IPS DF 6.9 (cell line): ENCODE data around the gene DUOXA1.

Source experiments
- DNase-seq: peaks from one replicate; pipeline ENCODE4 v3.0.0-alpha.2; 2013; ENCODE audit warnings: low read depth, low spot score
- H3K27ac ChIP-seq: one replicate; pipeline ENCODE4 v1.5.1; 2013; ENCODE audit warnings: low read length, control low read depth
- H3K27me3 ChIP-seq: 2 replicates; pipeline ENCODE4 v1.6.1; 2013; ENCODE audit warnings: mild to moderate bottlenecking, low read length; ENCODE audit not compliant: control insufficient read depth, insufficient read depth
- H3K36me3 ChIP-seq: 2 replicates; pipeline ENCODE4 v1.6.1; 2013; ENCODE audit warnings: low read length; ENCODE audit not compliant: control insufficient read depth, insufficient read depth
- H3K4me1 ChIP-seq: 2 replicates; pipeline ENCODE4 v1.6.1; 2013; ENCODE audit warnings: low read length; ENCODE audit not compliant: control insufficient read depth, insufficient read depth
- H3K4me3 ChIP-seq: 2 replicates; pipeline ENCODE4 v1.5.1; 2013; ENCODE audit warnings: mild to moderate bottlenecking, low read length
- H3K9me3 ChIP-seq: 2 replicates; pipeline ENCODE4 v1.6.1; 2013; ENCODE audit warnings: low read length, inconsistent platforms; ENCODE audit not compliant: control insufficient read depth, insufficient read depth
- WGBS: extraction: QIAGEN DNeasy Blood & Tissue Kit; methylation state at CpG from one replicate; pipeline ENCODE4 v1.1.7; 2013; ENCODE audit warnings: mixed read lengths, missing lambda C conversion rate; ENCODE audit not compliant: insufficient read length, insufficient coverage; 5-methylcytosine and 5-hydroxymethylcytosine counted together

Gene DUOXA1

DNA sequence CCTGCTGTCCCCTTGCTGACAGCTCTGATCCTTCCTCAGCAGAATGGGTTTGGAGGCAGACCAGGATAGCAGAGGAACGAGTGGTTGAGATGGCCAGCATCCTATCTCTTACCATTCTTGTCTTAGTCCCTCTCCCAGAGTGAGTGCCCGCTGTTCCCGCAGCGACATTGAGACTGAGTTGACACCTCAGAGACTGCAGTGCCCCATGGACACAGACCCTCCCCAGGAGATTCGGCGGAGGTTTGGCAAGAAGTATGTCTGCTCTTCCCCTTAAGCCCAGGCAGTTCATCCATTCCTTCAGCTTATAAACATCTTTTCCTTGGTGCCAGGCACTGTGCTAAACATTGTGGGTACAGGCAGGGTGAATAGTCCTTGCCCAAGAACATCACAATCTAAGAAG, 21.3 kb upstream of the DUOXA1 start:
- WGBS: no CpG with 5 or more reads among the region's 6 CpGs
- DNase-seq: no peak
- no peak overlapping the region for H3K4me3 ChIP-seq
- H3K4me1 ChIP-seq: no peaks in the 10 kb centered on the region
- H3K27me3 ChIP-seq: no peaks in the 10 kb centered on the region
- no peaks in the 10 kb centered on the region for H3K9me3 ChIP-seq
- H3K27ac ChIP-seq: no peak overlapping the region
- H3K36me3 ChIP-seq: no peaks in the 10 kb centered on the region; the same call in 1 of the 2 replicates

DNA sequence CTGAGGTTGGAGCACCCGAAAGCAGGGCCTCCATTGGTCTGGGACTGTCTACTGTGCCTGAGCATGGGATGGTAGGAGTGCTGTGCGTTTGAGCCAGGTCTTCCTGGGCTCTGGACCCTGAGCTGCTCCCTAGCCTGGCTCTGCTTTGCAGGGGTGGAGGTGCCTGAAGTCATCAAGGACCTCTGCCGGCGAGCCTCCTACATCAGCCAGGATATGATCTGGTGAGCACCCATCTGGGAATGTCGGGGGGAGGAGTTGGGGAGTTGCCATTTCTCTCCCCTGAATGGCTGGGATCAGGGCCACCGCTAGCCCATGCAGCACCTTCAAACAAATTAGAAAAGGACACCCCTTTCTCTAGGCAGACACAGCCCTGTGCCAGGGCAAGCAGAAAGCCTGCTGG, 20.8 kb upstream of the DUOXA1 start:
- H3K4me3 ChIP-seq: no peak overlapping the region
- DNase-seq: no peak
- H3K4me1 ChIP-seq: no peaks in the 10 kb centered on the region
- H3K9me3 ChIP-seq: no peaks in the 10 kb centered on the region
- WGBS: no CpG with 5 or more reads among the region's 6 CpGs
- no peaks in the 10 kb centered on the region for H3K27me3 ChIP-seq
- H3K27ac ChIP-seq: no peak overlapping the region
- H3K36me3 ChIP-seq: no peaks in the 10 kb centered on the region; the same call in 1 of the 2 replicates

DNA sequence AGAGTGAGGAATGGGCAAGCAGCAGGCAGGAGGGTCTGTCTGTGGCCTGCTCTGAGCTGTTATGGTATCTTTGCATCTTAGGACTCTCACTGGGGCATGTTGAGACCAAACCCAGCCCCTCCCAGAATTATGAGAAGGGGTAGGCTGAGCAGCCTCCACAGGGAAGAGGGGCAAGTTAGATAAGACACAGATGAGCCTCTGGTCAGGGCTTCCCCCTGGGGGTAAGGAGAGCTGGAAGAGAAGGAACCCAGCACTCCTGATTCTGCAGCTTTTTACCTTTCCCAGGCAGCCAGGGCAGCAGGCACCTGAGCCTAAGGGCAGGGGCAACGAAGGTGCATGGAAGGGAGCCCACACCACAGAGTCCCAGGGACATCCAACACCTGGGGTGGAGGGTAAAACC, 19.4 kb upstream of the DUOXA1 start:
- H3K4me1 ChIP-seq: no peaks in the 10 kb centered on the region
- H3K9me3 ChIP-seq: no peaks in the 10 kb centered on the region
- H3K27me3 ChIP-seq: no peaks in the 10 kb centered on the region
- H3K4me3 ChIP-seq: no peak overlapping the region
- H3K36me3 ChIP-seq: no peaks in the 10 kb centered on the region; the same call in 1 of the 2 replicates
- no peak overlapping the region for H3K27ac ChIP-seq
- no CpG with 5 or more reads among the region's 1 CpG for WGBS
- no peak for DNase-seq

DNA sequence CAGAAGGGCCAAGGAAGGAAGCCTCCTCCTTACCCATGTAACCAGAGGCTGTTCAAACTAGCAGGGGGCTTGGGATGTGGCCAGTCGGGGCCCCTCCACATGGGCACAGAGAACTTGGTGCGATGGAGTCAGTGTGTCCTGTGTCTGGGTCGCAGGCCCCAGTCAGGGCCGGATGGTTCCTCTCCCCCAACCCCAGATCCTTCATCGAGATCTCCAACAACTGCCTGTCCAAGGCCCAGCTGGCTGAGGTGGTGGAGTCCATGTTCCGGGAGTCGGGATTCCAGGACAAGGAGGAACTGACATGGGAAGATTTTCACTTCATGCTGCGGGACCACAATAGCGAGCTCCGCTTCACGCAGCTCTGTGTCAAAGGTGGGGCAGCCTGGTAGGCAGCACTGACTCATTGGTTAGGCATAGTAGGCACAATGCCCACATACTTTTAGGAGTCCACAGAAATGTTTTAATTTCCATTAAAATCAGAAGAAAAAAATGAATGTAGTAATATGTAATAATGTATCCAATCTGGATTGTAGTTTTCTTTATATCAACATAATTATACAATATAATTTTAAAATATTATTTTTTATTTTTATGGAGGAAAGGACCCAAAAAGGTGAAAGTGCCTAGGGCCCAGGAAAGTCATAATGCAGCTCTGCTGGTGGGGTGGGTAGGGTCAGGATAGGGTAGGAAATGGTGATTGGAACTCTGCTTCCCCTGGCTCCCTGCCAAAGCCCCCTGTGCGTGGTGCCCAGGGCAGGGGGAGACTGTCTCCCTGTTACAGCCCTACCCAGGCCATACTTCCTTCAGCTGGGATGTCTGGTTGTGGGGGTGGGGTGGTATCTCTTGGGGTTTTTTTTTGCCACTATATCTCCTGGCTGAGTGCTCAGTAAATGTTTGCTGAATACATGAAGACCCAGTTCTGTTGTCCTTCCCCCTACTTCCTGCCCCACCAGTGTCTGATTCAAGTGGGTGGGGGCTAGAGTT, 18.7 kb upstream of the DUOXA1 start:
- no peak overlapping the region for H3K27ac ChIP-seq
- H3K4me1 ChIP-seq: no peaks in the 10 kb centered on the region; the same call in 1 of the 2 replicates
- H3K4me3 ChIP-seq: no peak overlapping the region
- no CpG with 5 or more reads among the region's 12 CpGs for WGBS
- no peaks in the 10 kb centered on the region; the same call in 1 of the 2 replicates for H3K36me3 ChIP-seq
- no peaks in the 10 kb centered on the region for H3K9me3 ChIP-seq
- no peak for DNase-seq
- no peaks in the 10 kb centered on the region for H3K27me3 ChIP-seq

DNA sequence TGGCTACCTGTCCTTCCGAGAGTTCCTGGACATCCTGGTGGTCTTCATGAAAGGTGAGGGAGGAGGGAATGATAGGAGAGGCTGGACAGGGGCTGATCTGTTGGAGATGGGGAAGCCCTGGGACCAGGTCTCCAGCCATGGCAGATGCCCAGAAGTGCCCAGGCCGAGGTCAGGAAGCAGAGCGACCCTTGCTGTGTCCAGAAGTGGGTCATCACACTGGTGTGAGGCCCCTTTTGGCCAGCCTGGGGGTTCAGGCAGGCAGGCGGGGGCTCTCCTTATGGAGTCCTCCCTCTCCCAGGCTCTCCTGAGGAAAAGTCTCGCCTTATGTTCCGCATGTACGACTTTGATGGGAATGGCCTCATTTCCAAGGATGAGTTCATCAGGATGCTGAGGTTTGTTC, 17.9 kb upstream of the DUOXA1 start:
- DNase-seq: no peak
- H3K27me3 ChIP-seq: no peaks in the 10 kb centered on the region
- no peak overlapping the region for H3K4me3 ChIP-seq
- no peaks in the 10 kb centered on the region; the same call in 1 of the 2 replicates for H3K36me3 ChIP-seq
- H3K4me1 ChIP-seq: no peaks in the 10 kb centered on the region; the same call in 1 of the 2 replicates
- no peaks in the 10 kb centered on the region for H3K9me3 ChIP-seq
- no peak overlapping the region for H3K27ac ChIP-seq
- WGBS: no CpG with 5 or more reads among the region's 7 CpGs

DNA sequence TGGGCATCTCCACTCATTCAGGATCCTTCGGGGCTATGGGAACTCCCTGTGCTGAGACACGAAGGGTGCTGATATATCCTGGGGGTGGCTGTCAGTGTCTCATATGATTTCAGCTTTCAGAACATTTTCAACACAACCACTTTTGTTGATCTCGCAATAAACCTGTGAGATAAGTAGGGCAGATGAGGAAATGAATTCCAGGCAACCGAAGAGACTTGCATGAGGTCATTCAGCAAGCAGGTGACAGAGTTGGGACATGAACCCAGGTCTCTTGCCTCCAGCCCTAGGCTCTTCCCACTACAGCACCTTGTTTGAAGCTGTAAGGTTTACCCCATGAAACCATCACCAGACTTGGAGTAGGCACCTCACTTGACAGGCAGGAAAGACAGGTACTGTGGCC, 16.7 kb upstream of the DUOXA1 start:
- no peak overlapping the region for H3K27ac ChIP-seq
- no peaks in the 10 kb centered on the region for H3K9me3 ChIP-seq
- H3K4me3 ChIP-seq: no peak overlapping the region
- no peaks in the 10 kb centered on the region for H3K27me3 ChIP-seq
- DNase-seq: no peak
- no CpG with 5 or more reads among the region's 4 CpGs for WGBS
- no peaks in the 10 kb centered on the region; the same call in 1 of the 2 replicates for H3K4me1 ChIP-seq
- H3K36me3 ChIP-seq: no peaks in the 10 kb centered on the region; the same call in 1 of the 2 replicates

DNA sequence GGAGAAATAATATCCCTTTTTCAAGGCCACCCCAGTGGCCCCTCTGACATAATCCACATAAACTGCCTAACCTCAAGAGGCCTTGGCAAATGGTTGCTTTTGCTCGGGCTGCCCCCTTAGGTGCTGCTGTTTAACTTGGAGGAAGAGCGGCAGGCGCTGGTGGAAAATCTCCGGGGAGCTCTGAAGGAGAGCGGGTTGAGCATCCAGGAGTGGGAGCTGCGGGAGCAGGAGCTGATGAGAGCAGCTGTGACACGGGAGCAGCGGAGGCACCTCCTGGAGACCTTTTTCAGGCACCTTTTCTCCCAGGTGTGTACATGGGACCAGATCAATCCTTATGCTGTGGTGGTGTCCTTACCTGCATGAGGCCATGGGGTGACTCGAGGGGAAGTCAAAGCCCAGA, 15.1 kb upstream of the DUOXA1 start:
- no CpG with 5 or more reads among the region's 9 CpGs for WGBS

DNA sequence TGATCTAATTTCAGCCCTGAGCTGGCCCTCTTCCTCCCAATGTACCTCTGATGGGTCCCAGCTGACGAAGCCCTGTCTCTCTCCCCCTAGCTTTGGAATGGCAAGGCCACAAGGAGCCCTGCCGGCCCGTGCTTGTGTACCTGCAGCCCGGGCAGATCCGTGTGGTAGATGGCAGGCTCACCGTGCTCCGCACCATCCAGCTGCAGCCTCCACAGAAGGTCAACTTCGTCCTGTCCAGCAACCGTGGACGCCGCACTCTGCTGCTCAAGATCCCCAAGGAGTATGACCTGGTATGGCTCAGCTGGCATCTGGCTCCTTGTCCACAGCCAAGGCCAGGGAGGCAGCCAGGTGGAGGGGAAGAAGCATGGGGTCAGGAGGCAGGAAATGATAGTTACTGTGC, 14.3 kb upstream of the DUOXA1 start:
- DNase-seq: no peak
- no peak overlapping the region for H3K27ac ChIP-seq
- WGBS: no CpG with 5 or more reads among the region's 11 CpGs

More for the DNA sequence above, 15.1 kb upstream of the DUOXA1 start:
- H3K9me3 ChIP-seq: no peaks in the 10 kb centered on the region
- no peak for DNase-seq
- H3K27ac ChIP-seq: no peak overlapping the region
- no peaks in the 10 kb centered on the region for H3K27me3 ChIP-seq
- no peak overlapping the region for H3K4me3 ChIP-seq
- no peaks in the 10 kb centered on the region; the same call in 1 of the 2 replicates for H3K4me1 ChIP-seq
- no peaks in the 10 kb centered on the region for H3K36me3 ChIP-seq

DNA sequence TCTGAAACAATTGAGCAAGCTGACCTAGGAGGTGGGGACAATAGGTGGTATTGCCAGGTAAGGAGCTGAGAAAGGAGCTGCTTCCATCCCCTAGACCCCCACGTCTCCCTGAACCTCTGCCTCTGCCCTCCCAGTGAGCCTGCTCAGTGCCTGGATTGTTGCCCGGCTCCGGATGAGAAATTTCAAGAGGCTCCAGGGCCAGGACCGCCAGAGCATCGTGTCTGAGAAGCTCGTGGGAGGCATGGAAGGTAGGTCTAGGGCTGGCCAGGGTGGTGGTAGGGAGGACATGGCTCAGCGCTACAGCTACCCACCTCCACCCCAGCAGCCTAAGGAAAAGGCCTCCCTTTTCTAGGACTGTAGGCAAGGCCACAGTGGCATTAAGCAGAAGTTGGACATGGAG, 13.4 kb upstream of the DUOXA1 start:
- Histone ChIP-seq H3K4me3 (no peak overlapping the region), H3K4me1 (no peaks in the 10 kb centered on the region; the same call in 1 of the 2 replicates), H3K27ac (no peak overlapping the region), H3K9me3 (no peaks in the 10 kb centered on the region), H3K36me3 (no peaks in the 10 kb centered on the region), H3K27me3 (no peaks in the 10 kb centered on the region)
- DNase-seq: no peak
- no CpG with 5 or more reads among the region's 7 CpGs for WGBS

More for the DNA sequence above, 14.3 kb upstream of the DUOXA1 start:
- Histone ChIP-seq H3K36me3 (no peaks in the 10 kb centered on the region), H3K9me3 (no peaks in the 10 kb centered on the region), H3K4me1 (no peaks in the 10 kb centered on the region; the same call in 1 of the 2 replicates), H3K4me3 (no peak overlapping the region), H3K27me3 (no peaks in the 10 kb centered on the region)

DNA sequence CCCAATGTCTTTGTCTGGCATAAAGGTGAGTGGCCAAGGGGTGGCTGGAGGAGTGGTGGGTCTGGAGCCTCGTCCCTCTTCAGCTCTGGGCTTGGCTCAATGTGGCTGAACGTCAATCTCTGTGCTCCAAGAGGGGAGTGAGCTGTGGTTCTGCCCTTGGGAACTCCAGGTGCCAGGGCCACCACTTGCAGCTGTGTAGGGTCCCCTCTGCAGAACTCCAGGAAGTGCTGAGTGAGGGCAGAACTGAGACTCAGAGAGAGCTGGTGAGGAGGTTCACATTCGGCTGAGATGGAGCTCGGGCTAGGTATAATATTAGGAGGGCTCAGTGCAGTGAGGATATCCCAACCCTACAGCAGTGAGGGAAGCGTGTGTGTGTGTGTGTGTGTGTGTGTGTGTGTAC, 11.7 kb upstream of the DUOXA1 start:
- H3K36me3 ChIP-seq: no peaks in the 10 kb centered on the region
- no peak overlapping the region for H3K27ac ChIP-seq
- no peaks in the 10 kb centered on the region for H3K9me3 ChIP-seq
- no peak for DNase-seq
- H3K4me1 ChIP-seq: no peaks in the 10 kb centered on the region; the same call in 1 of the 2 replicates
- peaks cover 4% of the 10 kb centered on the region; the same call in 1 of the 2 replicates for H3K27me3 ChIP-seq
- no peak overlapping the region for H3K4me3 ChIP-seq
- WGBS: no CpG with 5 or more reads among the region's 5 CpGs
